GM12878 (cell line): ENCODE data around the gene SNX13. TPM values are rescaled to one million over a fixed set of nuclear protein-coding genes. Genes with fewer than 3 reads are reported as not detected.

Source experiments
- CEBPB ChIP-seq, 2 experiments: fragments of 150-350 bp in 1 of 2; IDR thresholded peaks; 2 replicates each; pipeline ENCODE4 v1.6.1; 2012 to 2014; ENCODE audit warnings: low read depth in 2 of 2, low read length in 2 of 2, borderline replicate concordance in 1 of 2, inconsistent platforms in 1 of 2
- E4F1 ChIP-seq: fragments of 450-650 bp; IDR thresholded peaks from 2 replicates; pipeline ENCODE4 v1.6.1; 2018; ENCODE audit warnings: borderline replicate concordance, mild to moderate bottlenecking; ENCODE audit not compliant: partially characterized antibody
- GATAD2B ChIP-seq: fragments of 450-650 bp; conservative IDR thresholded peaks from 2 replicates; pipeline ENCODE4 v1.6.1; 2017; ENCODE audit warnings: low read depth, mild to moderate bottlenecking, moderate library complexity
- HCFC1 ChIP-seq: fragments of 150-350 bp; IDR thresholded peaks from 2 replicates; pipeline ENCODE4 v1.6.1; 2014; ENCODE audit warnings: low read length
- IRF3 ChIP-seq: fragments of 450-650 bp; IDR thresholded peaks from 2 replicates; pipeline ENCODE4 v1.6.1; 2014; ENCODE audit warnings: mild to moderate bottlenecking
- IRF5 ChIP-seq: fragments of 450-650 bp; IDR thresholded peaks from 2 replicates; pipeline ENCODE4 v1.6.1; 2017; ENCODE audit warnings: borderline replicate concordance
- KDM1A ChIP-seq: fragments of 200-600 bp; sonication (generic); IDR thresholded peaks from 2 replicates; pipeline ENCODE4 v1.6.1; 2016; ENCODE audit warnings: borderline replicate concordance
- MXI1 ChIP-seq: fragments of 150-350 bp; IDR thresholded peaks from 2 replicates; pipeline ENCODE4 v1.6.1; 2011; ENCODE audit warnings: low read depth, mild to moderate bottlenecking, inconsistent platforms, low read length, improper control_type of control experiment
- PAX8 ChIP-seq: fragments of 450-650 bp; IDR thresholded peaks from 2 replicates; pipeline ENCODE4 v1.6.1; 2017; ENCODE audit warnings: mild to moderate bottlenecking, moderate library complexity
- PBX3 ChIP-seq: IDR thresholded peaks from 2 replicates; pipeline ENCODE4 v1.6.1; 2011; ENCODE audit warnings: mild to moderate bottlenecking, low read depth, low read length, moderate library complexity; ENCODE audit not compliant: insufficient replicate concordance
- PML ChIP-seq: IDR thresholded peaks from 2 replicates; pipeline ENCODE4 v1.6.1; 2012; ENCODE audit warnings: low read length, inconsistent platforms
- RAD51 ChIP-seq: fragments of 450-650 bp; IDR thresholded peaks from 2 replicates; pipeline ENCODE4 v1.6.1; 2016; ENCODE audit warnings: moderate library complexity, mild to moderate bottlenecking, inconsistent platforms
- SMAD5 ChIP-seq: IDR thresholded peaks from 2 replicates; pipeline ENCODE4 v1.6.1; 2016; ENCODE audit warnings: antibody characterized with exemption, low read depth
- STAT1 ChIP-seq: fragments of 450-650 bp; conservative IDR thresholded peaks from 2 replicates; pipeline ENCODE4 v1.6.1; 2014; ENCODE audit warnings: antibody characterized with exemption, mild to moderate bottlenecking
- TAF1 ChIP-seq: IDR thresholded peaks from 2 replicates; pipeline ENCODE4 v1.6.1; 2011; ENCODE audit warnings: mild to moderate bottlenecking, low read depth, low read length, borderline replicate concordance
- ZBTB33 ChIP-seq: fragments of 450-650 bp; IDR thresholded peaks from 2 replicates; pipeline ENCODE4 v1.6.1; 2017; ENCODE audit warnings: mild to moderate bottlenecking
- ZNF274 ChIP-seq: IDR thresholded peaks from one replicate; pipeline ENCODE4 v1.8.0; 2011; ENCODE audit not compliant: insufficient read length, insufficient read depth
- ZNF592 ChIP-seq: fragments of 450-650 bp; IDR thresholded peaks from 2 replicates; pipeline ENCODE4 v1.6.1; 2017; ENCODE audit warnings: mild to moderate bottlenecking, moderate library complexity
- polyA plus RNA-seq, 11 experiments: library from polyadenylated mRNA; depleted of rRNA in 4 of 11; unstranded in 6 of 11; stranded (reverse) in 5 of 11; fragments of >200 nt; fragmentation: Nextera tagmentation in 4 of 11; fragmentation: Illumina TruSeq in 1 of 11; extraction: Ambion mirVana in 4 of 11; extraction: Trizol in 1 of 11; gene quantifications; 1 replicate in 1 of 11; 2 replicates in 10 of 11; pipeline versions ENCODE4 v1.2.1 to v1.2.3, GENCODE V29; 2011 to 2016; ENCODE audit warnings: inconsistent platforms in 2 of 11, missing spikeins in 2 of 11, low read depth in 1 of 11
- total RNA-seq, 4 experiments: library from RNA; depleted of rRNA in 3 of 4; stranded (reverse); fragments of >200 nt in 3 of 4; fragmentation: Illumina TruSeq in 1 of 4; extraction: Trizol in 1 of 4; gene quantifications; 2 replicates each; pipeline versions ENCODE4 v1.2.1 to v1.2.3, GENCODE V29; 2013 to 2021

The SNX13 gene
- total and polyA plus RNA-seq, 10 of the 15 experiments (the other 5 are each of a cell fraction or from before 2014, with no cell fraction given): 2.2 to 17.1 (median 11.9) TPM

GRCh38 chr7:17940302-17940883 lies at the start of gene SNX13 (continued):
- no peak for TF ChIP-seq E4F1
- TF ChIP-seq SMAD5: peak; percentile 42; the same call in 1 of the 2 replicates
- TF ChIP-seq RAD51: peak; percentile 76
- TF ChIP-seq ZBTB33: no peak
- no peak for TF ChIP-seq IRF3
- TF ChIP-seq KDM1A: no peak
- TF ChIP-seq PBX3: peak; percentile 19
- TF ChIP-seq HCFC1: peak; percentile 23; the same call in 1 of the 2 replicates
- peak; percentile 95 for TF ChIP-seq TAF1
- no peak for TF ChIP-seq PAX8
- peak; percentile 58; the same call in 1 of the 2 replicates for TF ChIP-seq GATAD2B
- no peak for TF ChIP-seq CEBPB (IDR thresholded peaks at IDR 0.05; ENCODE audit: borderline replicate concordance in 1 of 2, low read depth in 2 of 2, low read length in 2 of 2)
- TF ChIP-seq MXI1: peak; percentile 68
- no peak for TF ChIP-seq IRF5
- no peak for TF ChIP-seq STAT1
- no peak for TF ChIP-seq ZNF592
- no peak for TF ChIP-seq ZNF274
- peak; percentile 69; the same call in 1 of the 2 replicates for TF ChIP-seq PML
